Measurements from ENCODE around the gene TWIST2.

TWIST2 gene

GRCh38 chr2:238916176-238916874 is 68.4 kb downstream of the TWIST2 start:
- Histone ChIP-seq H3K4me1 (ENCODE audit: control insufficient read depth in 1 of 2, insufficient read depth in 2 of 2, low read length in 2 of 2) (no peaks in the 10 kb centered on the region), H3K36me3 (ENCODE audit: control insufficient read depth in 1 of 2, insufficient read depth in 2 of 2, low read length in 2 of 2) (peaks cover 0 to 9% of the 10 kb centered on the region in 2 donors), H3K4me3 (ENCODE audit: low read depth in 1 of 2, low read length in 2 of 2) (no peak overlapping the region), H3K27ac (ENCODE audit: low read length) (no peak overlapping the region), H3K27me3 (ENCODE audit: low read depth, low read length) (no peaks in the 10 kb centered on the region), H3K9me3 (ENCODE audit: control insufficient read depth in 1 of 2, low read length in 2 of 2) (peaks cover 0 to 10% of the 10 kb centered on the region in 2 donors)

DNA sequence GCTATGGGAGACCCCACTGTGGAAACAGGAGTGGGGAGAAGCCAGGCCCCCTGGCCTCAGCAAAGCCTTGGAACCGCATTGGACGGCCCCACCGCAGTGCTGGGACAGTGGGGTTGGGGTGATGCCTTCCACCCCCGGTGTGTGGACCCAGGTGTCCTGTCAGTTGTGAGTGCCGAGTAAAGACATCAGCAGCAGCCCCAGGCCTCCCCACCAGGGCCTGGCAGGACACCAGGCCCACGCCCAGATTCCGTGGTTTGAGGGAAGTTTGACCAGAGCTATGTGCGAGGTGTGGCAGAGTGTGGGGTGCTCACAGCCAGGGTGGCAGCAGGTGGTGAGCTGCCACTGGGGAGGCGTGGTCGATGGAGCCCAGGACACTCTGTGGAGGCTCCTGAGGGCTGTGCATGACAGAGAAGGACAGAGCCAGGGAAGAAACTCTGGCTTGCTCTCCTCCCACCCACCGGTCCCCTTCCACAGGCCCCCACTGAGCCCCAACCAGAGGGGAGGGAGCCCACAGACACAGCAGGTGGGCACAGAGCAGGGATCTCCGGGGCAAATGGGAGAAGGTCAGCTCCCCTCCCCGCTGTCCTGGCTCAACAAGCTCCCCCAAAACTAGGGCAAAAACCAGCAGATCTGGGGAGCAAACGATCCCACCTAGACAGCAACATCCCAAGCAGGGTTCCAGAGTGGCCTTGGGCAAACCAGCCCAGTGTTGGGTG is 69.1 kb downstream of the TWIST2 start:
- Histone ChIP-seq H3K4me1 (ENCODE audit: control insufficient read depth in 1 of 2, insufficient read depth in 2 of 2, low read length in 2 of 2) (no peaks in the 10 kb centered on the region), H3K27me3 (ENCODE audit: low read depth, low read length) (no peaks in the 10 kb centered on the region), H3K27ac (ENCODE audit: low read length) (no peak overlapping the region), H3K4me3 (ENCODE audit: low read depth in 1 of 2, low read length in 2 of 2) (no peak overlapping the region), H3K9me3 (ENCODE audit: control insufficient read depth in 1 of 2, low read length in 2 of 2) (peaks cover 0 to 10% of the 10 kb centered on the region in 2 donors), H3K36me3 (ENCODE audit: control insufficient read depth in 1 of 2, insufficient read depth in 2 of 2, low read length in 2 of 2) (peaks cover 0 to 2% of the 10 kb centered on the region in 2 donors)

DNA sequence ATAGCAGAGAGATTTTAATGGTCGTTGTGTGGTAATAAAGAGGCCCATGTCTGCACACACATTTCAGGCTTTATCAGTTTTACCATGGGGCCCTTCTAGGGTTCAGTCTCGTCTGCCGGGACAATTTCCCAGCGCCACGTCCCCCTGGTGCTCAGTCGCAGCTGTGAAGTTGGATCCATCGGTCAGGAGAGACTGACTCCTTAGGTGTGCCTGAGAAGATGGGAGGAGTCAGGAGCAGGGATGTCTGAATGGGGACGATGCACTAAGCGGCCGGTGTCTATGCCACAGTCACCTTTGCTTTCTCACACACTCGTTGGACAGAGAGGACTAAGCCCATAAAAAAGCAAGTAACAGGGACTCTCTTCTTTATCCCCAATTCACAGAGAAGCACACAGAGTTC is 71.4 kb downstream of the TWIST2 start:
- Histone ChIP-seq H3K4me3 (ENCODE audit: low read depth in 1 of 2, low read length in 2 of 2) (no peak overlapping the region), H3K4me1 (ENCODE audit: control insufficient read depth in 1 of 2, insufficient read depth in 2 of 2, low read length in 2 of 2) (no peaks in the 10 kb centered on the region), H3K27me3 (ENCODE audit: low read depth, low read length) (no peaks in the 10 kb centered on the region), H3K9me3 (ENCODE audit: control insufficient read depth in 1 of 2, low read length in 2 of 2) (peaks cover 0 to 10% of the 10 kb centered on the region in 2 donors), H3K36me3 (ENCODE audit: control insufficient read depth in 1 of 2, insufficient read depth in 2 of 2, low read length in 2 of 2) (no peaks in the 10 kb centered on the region), H3K27ac (ENCODE audit: low read length) (no peak overlapping the region)

GRCh38 chr2:238920053-238920452 is 72.2 kb downstream of the TWIST2 start:
- Histone ChIP-seq H3K4me3 (ENCODE audit: low read depth in 1 of 2, low read length in 2 of 2) (no peak overlapping the region), H3K4me1 (ENCODE audit: control insufficient read depth in 1 of 2, insufficient read depth in 2 of 2, low read length in 2 of 2) (no peaks in the 10 kb centered on the region), H3K9me3 (ENCODE audit: control insufficient read depth in 1 of 2, low read length in 2 of 2) (peaks cover 0 to 5% of the 10 kb centered on the region in 2 donors), H3K27me3 (ENCODE audit: low read depth, low read length) (no peaks in the 10 kb centered on the region), H3K27ac (ENCODE audit: low read length) (no peak overlapping the region), H3K36me3 (ENCODE audit: control insufficient read depth in 1 of 2, insufficient read depth in 2 of 2, low read length in 2 of 2) (no peaks in the 10 kb centered on the region)

DNA sequence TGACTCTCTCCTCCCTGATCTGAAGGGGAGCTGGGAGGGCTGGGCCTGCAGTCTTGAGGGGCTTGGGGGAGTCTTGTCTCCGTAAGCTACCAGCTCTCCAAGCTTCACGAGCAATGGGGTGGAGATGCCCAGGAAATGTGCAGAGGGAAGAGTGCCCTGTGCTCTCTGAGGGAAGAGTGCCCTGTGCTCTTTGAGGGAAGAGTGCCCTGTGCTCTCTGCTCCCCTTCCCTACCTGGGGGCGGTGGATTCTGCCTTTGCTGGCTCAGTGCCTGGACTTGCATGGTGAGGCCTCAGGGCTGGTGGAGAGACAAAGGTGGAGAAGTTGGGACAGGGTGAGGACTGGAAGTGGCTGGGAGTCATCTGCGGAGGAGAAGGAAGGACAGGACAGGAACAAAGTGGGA is 72.7 kb downstream of the TWIST2 start:
- Histone ChIP-seq H3K4me3 (ENCODE audit: low read depth in 1 of 2, low read length in 2 of 2) (no peak overlapping the region), H3K27ac (ENCODE audit: low read length) (no peak overlapping the region), H3K4me1 (ENCODE audit: control insufficient read depth in 1 of 2, insufficient read depth in 2 of 2, low read length in 2 of 2) (no peaks in the 10 kb centered on the region), H3K9me3 (ENCODE audit: control insufficient read depth in 1 of 2, low read length in 2 of 2) (no peaks in the 10 kb centered on the region), H3K36me3 (ENCODE audit: control insufficient read depth in 1 of 2, insufficient read depth in 2 of 2, low read length in 2 of 2) (no peaks in the 10 kb centered on the region), H3K27me3 (ENCODE audit: low read depth, low read length) (no peaks in the 10 kb centered on the region)

DNA sequence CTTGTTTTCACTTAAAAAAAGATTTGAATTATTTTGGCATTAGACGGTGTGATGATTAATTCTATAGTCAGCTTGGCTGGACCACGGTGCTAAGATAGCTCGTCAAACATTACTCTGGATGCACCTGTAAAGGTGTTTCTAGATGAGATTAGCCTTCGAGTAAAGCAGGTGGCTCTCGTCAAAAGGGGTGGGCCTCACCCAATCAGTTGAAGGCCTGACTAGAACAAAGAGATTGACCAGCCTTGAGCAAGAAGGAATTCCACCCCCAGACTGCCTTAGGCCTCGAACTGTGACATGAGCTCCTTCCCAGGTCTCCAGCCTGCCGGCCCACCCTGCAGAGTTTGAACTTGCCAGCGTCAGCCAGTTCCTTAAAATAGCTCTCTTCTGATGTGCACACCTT is 73.4 kb downstream of the TWIST2 start:
- H3K9me3 ChIP-seq (ENCODE audit: control insufficient read depth in 1 of 2, low read length in 2 of 2): no peaks in the 10 kb centered on the region
- H3K4me1 ChIP-seq (ENCODE audit: control insufficient read depth in 1 of 2, insufficient read depth in 2 of 2, low read length in 2 of 2): no peaks in the 10 kb centered on the region

DNA sequence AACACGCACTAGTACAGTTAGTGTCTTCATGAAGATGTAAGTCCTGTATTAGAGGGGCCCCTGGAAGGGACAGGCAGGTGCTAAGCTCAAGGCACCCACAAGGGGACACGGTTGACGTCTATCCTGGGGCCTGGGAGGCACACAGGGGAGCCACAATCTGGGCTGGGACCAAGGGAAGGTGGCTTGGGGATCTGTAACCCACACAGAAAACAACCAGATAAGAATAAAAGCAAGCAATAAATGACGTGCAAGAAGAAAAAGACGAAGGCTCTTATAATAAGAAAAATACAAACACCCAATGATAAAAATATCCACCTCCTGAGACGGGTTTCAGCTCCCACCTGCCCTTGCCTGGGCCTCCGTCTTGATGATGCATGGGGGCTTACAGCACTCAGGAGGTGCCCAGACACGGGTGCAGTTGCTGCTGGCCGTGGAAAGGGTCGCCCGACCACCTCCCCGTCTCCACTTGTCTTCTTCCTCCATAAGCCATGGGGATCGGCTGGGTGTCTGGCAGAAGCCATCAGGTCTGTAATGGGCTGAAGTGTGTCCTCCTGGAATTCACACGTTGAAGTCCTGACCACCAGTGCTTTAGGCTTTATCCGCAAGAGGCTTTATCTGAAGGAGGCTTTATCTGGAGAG is 73.9 kb downstream of the TWIST2 start:
- H3K27me3 ChIP-seq (ENCODE audit: low read depth, low read length): no peaks in the 10 kb centered on the region
- no peak overlapping the region for H3K27ac ChIP-seq (ENCODE audit: low read length)
- H3K4me3 ChIP-seq (ENCODE audit: low read depth in 1 of 2, low read length in 2 of 2): no peak overlapping the region
- no peaks in the 10 kb centered on the region for H3K36me3 ChIP-seq (ENCODE audit: control insufficient read depth in 1 of 2, insufficient read depth in 2 of 2, low read length in 2 of 2)
- H3K4me1 ChIP-seq (ENCODE audit: control insufficient read depth in 1 of 2, insufficient read depth in 2 of 2, low read length in 2 of 2): no peaks in the 10 kb centered on the region
- H3K9me3 ChIP-seq (ENCODE audit: control insufficient read depth in 1 of 2, low read length in 2 of 2): no peaks in the 10 kb centered on the region

More for the DNA sequence above, 73.4 kb downstream of the TWIST2 start:
- Histone ChIP-seq H3K4me3 (ENCODE audit: low read depth in 1 of 2, low read length in 2 of 2) (no peak overlapping the region), H3K36me3 (ENCODE audit: control insufficient read depth in 1 of 2, insufficient read depth in 2 of 2, low read length in 2 of 2) (no peaks in the 10 kb centered on the region), H3K27ac (ENCODE audit: low read length) (no peak overlapping the region), H3K27me3 (ENCODE audit: low read depth, low read length) (no peaks in the 10 kb centered on the region)

GRCh38 chr2:238922435-238922834 is 74.5 kb downstream of the TWIST2 start:
- H3K36me3 ChIP-seq (ENCODE audit: control insufficient read depth in 1 of 2, insufficient read depth in 2 of 2, low read length in 2 of 2): no peaks in the 10 kb centered on the region
- no peaks in the 10 kb centered on the region for H3K9me3 ChIP-seq (ENCODE audit: control insufficient read depth in 1 of 2, low read length in 2 of 2)
- H3K4me3 ChIP-seq (ENCODE audit: low read depth in 1 of 2, low read length in 2 of 2): no peak overlapping the region
- no peaks in the 10 kb centered on the region for H3K27me3 ChIP-seq (ENCODE audit: low read depth, low read length)
- no peaks in the 10 kb centered on the region for H3K4me1 ChIP-seq (ENCODE audit: control insufficient read depth in 1 of 2, insufficient read depth in 2 of 2, low read length in 2 of 2)
- H3K27ac ChIP-seq (ENCODE audit: low read length): no peak overlapping the region

- Histone ChIP-seq H3K4me1 (ENCODE audit: control insufficient read depth in 1 of 2, insufficient read depth in 2 of 2, low read length in 2 of 2) (no peaks in the 10 kb centered on the region), H3K27ac (ENCODE audit: low read length) (no peak overlapping the region), H3K36me3 (ENCODE audit: control insufficient read depth in 1 of 2, insufficient read depth in 2 of 2, low read length in 2 of 2) (no peaks in the 10 kb centered on the region), H3K9me3 (ENCODE audit: control insufficient read depth in 1 of 2, low read length in 2 of 2) (no peaks in the 10 kb centered on the region), H3K4me3 (ENCODE audit: low read depth in 1 of 2, low read length in 2 of 2) (no peak overlapping the region), H3K27me3 (ENCODE audit: low read depth, low read length) (no peaks in the 10 kb centered on the region)
Observed at GRCh38 chr2:238924032-238924431, 76.1 kb downstream of the TWIST2 start.

- Histone ChIP-seq H3K36me3 (ENCODE audit: control insufficient read depth in 1 of 2, insufficient read depth in 2 of 2, low read length in 2 of 2) (no peaks in the 10 kb centered on the region), H3K9me3 (ENCODE audit: control insufficient read depth in 1 of 2, low read length in 2 of 2) (no peaks in the 10 kb centered on the region), H3K27ac (ENCODE audit: low read length) (no peak overlapping the region), H3K4me1 (ENCODE audit: control insufficient read depth in 1 of 2, insufficient read depth in 2 of 2, low read length in 2 of 2) (no peaks in the 10 kb centered on the region), H3K27me3 (ENCODE audit: low read depth, low read length) (no peaks in the 10 kb centered on the region), H3K4me3 (ENCODE audit: low read depth in 1 of 2, low read length in 2 of 2) (no peak overlapping the region)
Observed at GRCh38 chr2:238924796-238925195, 76.9 kb downstream of the TWIST2 start.

DNA sequence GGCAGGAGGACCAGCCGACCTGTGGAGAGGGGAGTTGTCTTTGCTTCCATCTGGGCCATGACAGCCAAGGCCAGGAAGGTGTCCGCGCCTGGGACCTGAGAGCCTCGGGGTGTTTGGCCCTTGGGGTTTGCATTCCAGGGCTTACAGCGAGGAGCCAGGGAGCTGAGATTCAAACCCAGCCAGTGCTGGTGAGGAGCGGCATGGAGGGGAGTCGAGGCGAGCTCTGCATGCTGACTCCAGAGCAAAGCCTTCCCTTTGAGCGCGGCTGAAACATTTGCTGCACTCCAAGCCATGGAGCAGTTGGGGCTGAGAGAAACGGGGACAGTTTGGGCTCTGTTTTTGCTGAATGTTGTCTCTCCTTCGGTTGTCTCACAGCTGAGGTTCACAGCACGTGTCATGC is 77.4 kb downstream of the TWIST2 start:
- Histone ChIP-seq H3K4me3 (ENCODE audit: low read depth in 1 of 2, low read length in 2 of 2) (no peak overlapping the region), H3K9me3 (ENCODE audit: control insufficient read depth in 1 of 2, low read length in 2 of 2) (no peaks in the 10 kb centered on the region), H3K27ac (ENCODE audit: low read length) (no peak overlapping the region), H3K4me1 (ENCODE audit: control insufficient read depth in 1 of 2, insufficient read depth in 2 of 2, low read length in 2 of 2) (no peaks in the 10 kb centered on the region), H3K27me3 (ENCODE audit: low read depth, low read length) (no peaks in the 10 kb centered on the region), H3K36me3 (ENCODE audit: control insufficient read depth in 1 of 2, insufficient read depth in 2 of 2, low read length in 2 of 2) (no peaks in the 10 kb centered on the region)
